ENCODE data around the gene COBL.

The COBL gene

GRCh38 chr7:51312951-51313737 is 3.5 kb downstream of the COBL start:
- TF ChIP-seq POLR2AphosphoS5 (IDR thresholded peaks at IDR 0.05; ENCODE audit: low read depth, low read length) = no peak
- no peak for TF ChIP-seq TAF1 (IDR thresholded peaks at IDR 0.05; ENCODE audit: borderline replicate concordance, insufficient read depth, low read length)
- TF ChIP-seq FOXP2 (optimal IDR thresholded peaks at IDR 0.05; ENCODE audit: borderline replicate concordance, extremely low read depth, extremely low read length, insufficient read depth) = no peak
- no peak for TF ChIP-seq SIN3A (IDR thresholded peaks at IDR 0.05; ENCODE audit: borderline replicate concordance, insufficient read depth, low read length)
- no peak for TF ChIP-seq REST (IDR thresholded peaks at IDR 0.05; ENCODE audit: insufficient read depth in 1 of 2, low read depth in 2 of 2, low read length in 2 of 2)

GRCh38 chr7:51311166-51311565 is 5.4 kb downstream of the COBL start:
- no peak for TF ChIP-seq FOXP2 (optimal IDR thresholded peaks at IDR 0.05; ENCODE audit: borderline replicate concordance, extremely low read depth, extremely low read length, insufficient read depth)
- TF ChIP-seq TAF1 (IDR thresholded peaks at IDR 0.05; ENCODE audit: borderline replicate concordance, insufficient read depth, low read length) = no peak
- TF ChIP-seq SIN3A (IDR thresholded peaks at IDR 0.05; ENCODE audit: borderline replicate concordance, insufficient read depth, low read length) = no peak
- TF ChIP-seq REST (IDR thresholded peaks at IDR 0.05; ENCODE audit: insufficient read depth in 1 of 2, low read depth in 2 of 2, low read length in 2 of 2) = no peak

GRCh38 chr7:51310131-51310583 is 6.5 kb downstream of the COBL start:
- no peak for TF ChIP-seq REST (IDR thresholded peaks at IDR 0.05; ENCODE audit: insufficient read depth in 1 of 2, low read depth in 2 of 2, low read length in 2 of 2)
- TF ChIP-seq TAF1 (IDR thresholded peaks at IDR 0.05; ENCODE audit: borderline replicate concordance, insufficient read depth, low read length) = no peak
- no peak for TF ChIP-seq FOXP2 (optimal IDR thresholded peaks at IDR 0.05; ENCODE audit: borderline replicate concordance, extremely low read depth, extremely low read length, insufficient read depth)
- no peak for TF ChIP-seq POLR2AphosphoS5 (IDR thresholded peaks at IDR 0.05; ENCODE audit: low read depth, low read length)
- no peak for TF ChIP-seq SIN3A (IDR thresholded peaks at IDR 0.05; ENCODE audit: borderline replicate concordance, insufficient read depth, low read length)

- TF ChIP-seq REST (IDR thresholded peaks at IDR 0.05; ENCODE audit: insufficient read depth in 1 of 2, low read depth in 2 of 2, low read length in 2 of 2) = no peak
Measured at GRCh38 chr7:51309361-51310130, 7.1 kb downstream of the COBL start.

All from PFSK-1 (cell line).